HepG2 (cell line): ENCODE data around the gene MOGAT3. TPM values are rescaled to one million over a fixed set of nuclear protein-coding genes. Genes with fewer than 3 reads are reported as not detected.
A peak's percentile ranks its signal among the peaks of the same experiment; 100 is the strongest.

Source experiments
- CENPT ChIP-seq: sonication (generic); formaldehyde crosslinking; IDR thresholded peaks from 2 replicates; pipeline ENCODE4 v1.8.0; 2022; ENCODE audit warnings: low read depth, mild to moderate bottlenecking, moderate library complexity, missing genetic modification reagents
- HNF4G ChIP-seq, 2 experiments: sonication (generic) in 1 of 2; formaldehyde crosslinking in 1 of 2; IDR thresholded peaks; 2 replicates each; pipeline versions ENCODE4 v1.4.0 to v1.6.1; 2011 to 2020; ENCODE audit warnings: borderline replicate concordance in 2 of 2, low read depth in 2 of 2, mild to moderate bottlenecking in 2 of 2, low read length in 1 of 2, missing genetic modification reagents in 1 of 2, moderate library complexity in 1 of 2
- IKZF4 ChIP-seq: sonication (generic); formaldehyde crosslinking; IDR thresholded peaks from 2 replicates; pipeline ENCODE4 v1.5.1; 2020; ENCODE audit warnings: borderline replicate concordance, mild to moderate bottlenecking, low read depth, missing genetic modification reagents; ENCODE audit errors: not compliant biosample characterization
- KLF16 ChIP-seq, 2 experiments: sonication (generic) in 1 of 2; formaldehyde crosslinking in 1 of 2; IDR thresholded peaks; 2 replicates each; pipeline versions ENCODE4 v1.6.1 to v1.8.0; 2016 to 2023; ENCODE audit warnings: missing genetic modification reagents in 2 of 2, missing compliant biosample characterization in 1 of 2
- POLR2AphosphoS2 ChIP-seq: IDR thresholded peaks from 2 replicates; pipeline ENCODE4 v1.6.1; 2011; ENCODE audit warnings: low read depth, low read length, improper control_type of control experiment
- RNF2 ChIP-seq: fragments of 450-650 bp; conservative IDR thresholded peaks from 2 replicates; pipeline ENCODE4 v1.6.1; 2016; ENCODE audit warnings: low read depth
- SIX1 ChIP-seq: sonication (generic); formaldehyde crosslinking; IDR thresholded peaks from 2 replicates; pipeline ENCODE4 v1.4.0; 2020; ENCODE audit warnings: missing genetic modification reagents, borderline replicate concordance
- ZBTB21 ChIP-seq: sonication (generic); formaldehyde crosslinking; IDR thresholded peaks from 2 replicates; pipeline ENCODE4 v1.4.0; 2020; ENCODE audit warnings: missing genetic modification reagents
- ZBTB3 ChIP-seq: sonication (generic); formaldehyde crosslinking; IDR thresholded peaks from 2 replicates; pipeline ENCODE4 v1.4.0; 2020; ENCODE audit warnings: low read depth, mild to moderate bottlenecking, moderate library complexity, missing genetic modification reagents, borderline replicate concordance
- ZBTB43 ChIP-seq: sonication (generic); formaldehyde crosslinking; conservative IDR thresholded peaks from 2 replicates; pipeline ENCODE4 v1.4.0; 2020; ENCODE audit warnings: missing genetic modification reagents
- ZNF20 ChIP-seq: sonication (generic); formaldehyde crosslinking; IDR thresholded peaks from 2 replicates; pipeline ENCODE4 v1.4.0; 2020; ENCODE audit warnings: mild to moderate bottlenecking, moderate library complexity, missing genetic modification reagents
- ZNF446 ChIP-seq: sonication (generic); formaldehyde crosslinking; IDR thresholded peaks from 2 replicates; pipeline ENCODE4 v1.5.0; 2020; ENCODE audit warnings: mild to moderate bottlenecking, missing genetic modification reagents
- ZNF496 ChIP-seq: sonication (generic); formaldehyde crosslinking; IDR thresholded peaks from 2 replicates; pipeline ENCODE4 v1.8.1; 2023; ENCODE audit warnings: mild to moderate bottlenecking, moderate library complexity, missing genetic modification reagents; ENCODE audit not compliant: insufficient replicate concordance
- ZNF720 ChIP-seq: sonication (generic); formaldehyde crosslinking; IDR thresholded peaks from 2 replicates; pipeline ENCODE4 v1.4.0; 2020; ENCODE audit warnings: missing genetic modification reagents
- ZNF761 ChIP-seq: sonication (generic); formaldehyde crosslinking; conservative IDR thresholded peaks from 2 replicates; pipeline ENCODE4 v1.4.0; 2020; ENCODE audit warnings: mild to moderate bottlenecking, missing genetic modification reagents
- ZNF782 ChIP-seq: sonication (generic); formaldehyde crosslinking; IDR thresholded peaks from 2 replicates; pipeline ENCODE4 v1.4.0; 2020; ENCODE audit warnings: missing genetic modification reagents, mild to moderate bottlenecking, borderline replicate concordance
- ZNF816 ChIP-seq: sonication (generic); formaldehyde crosslinking; IDR thresholded peaks from 2 replicates; pipeline ENCODE4 v1.8.0; 2022; ENCODE audit warnings: missing genetic modification reagents, mild to moderate bottlenecking, borderline replicate concordance
- polyA plus RNA-seq, 8 experiments: library from polyadenylated mRNA; depleted of rRNA in 3 of 8; stranded (reverse) in 7 of 8; unstranded in 1 of 8; fragments of >200 nt; fragmentation: Illumina TruSeq in 4 of 8; extraction: Trizol in 4 of 8; gene quantifications; 2 replicates each; pipeline versions ENCODE4 v1.2.1 to v1.2.3, GENCODE V29; 2011 to 2016; ENCODE audit warnings: low read depth in 4 of 8, missing spikeins in 1 of 8, mixed read lengths in 1 of 8; ENCODE audit not compliant: insufficient read depth in 1 of 8
- total RNA-seq, 5 experiments: library from RNA; depleted of rRNA; stranded (reverse); fragments of >200 nt; fragmentation: Illumina TruSeq; extraction: Trizol; gene quantifications; 2 replicates each; pipeline ENCODE4 v1.2.3, GENCODE V29; 2016; ENCODE audit warnings: low read depth in 1 of 5
- TF ChIP-seq, protein P1 (sequence below): sonication (generic); formaldehyde crosslinking; IDR thresholded peaks from 2 replicates; pipeline ENCODE4 v1.9.0; 2021; ENCODE audit warnings: missing genetic modification reagents, mild to moderate bottlenecking, borderline replicate concordance
- TF ChIP-seq, protein P2 (sequence below): sonication (generic); formaldehyde crosslinking; IDR thresholded peaks from 2 replicates; pipeline ENCODE4 v1.5.0; 2020; ENCODE audit warnings: missing genetic modification reagents, mild to moderate bottlenecking, borderline replicate concordance
- TF ChIP-seq, protein P3 (sequence below): IDR thresholded peaks from 2 replicates; pipeline ENCODE4 v1.6.1; 2018; ENCODE audit warnings: missing genetic modification reagents
- TF ChIP-seq, protein P4 (sequence below): IDR thresholded peaks from 2 replicates; pipeline ENCODE4 v1.6.1; 2012; ENCODE audit warnings: low read depth, low read length, improper control_type of control experiment

The MOGAT3 gene
- total and polyA plus RNA-seq, 2 of the 13 experiments (the other 11 are each of a cell fraction or from before 2014, with no cell fraction given) = 22.5 to 30.5 TPM

DNA sequence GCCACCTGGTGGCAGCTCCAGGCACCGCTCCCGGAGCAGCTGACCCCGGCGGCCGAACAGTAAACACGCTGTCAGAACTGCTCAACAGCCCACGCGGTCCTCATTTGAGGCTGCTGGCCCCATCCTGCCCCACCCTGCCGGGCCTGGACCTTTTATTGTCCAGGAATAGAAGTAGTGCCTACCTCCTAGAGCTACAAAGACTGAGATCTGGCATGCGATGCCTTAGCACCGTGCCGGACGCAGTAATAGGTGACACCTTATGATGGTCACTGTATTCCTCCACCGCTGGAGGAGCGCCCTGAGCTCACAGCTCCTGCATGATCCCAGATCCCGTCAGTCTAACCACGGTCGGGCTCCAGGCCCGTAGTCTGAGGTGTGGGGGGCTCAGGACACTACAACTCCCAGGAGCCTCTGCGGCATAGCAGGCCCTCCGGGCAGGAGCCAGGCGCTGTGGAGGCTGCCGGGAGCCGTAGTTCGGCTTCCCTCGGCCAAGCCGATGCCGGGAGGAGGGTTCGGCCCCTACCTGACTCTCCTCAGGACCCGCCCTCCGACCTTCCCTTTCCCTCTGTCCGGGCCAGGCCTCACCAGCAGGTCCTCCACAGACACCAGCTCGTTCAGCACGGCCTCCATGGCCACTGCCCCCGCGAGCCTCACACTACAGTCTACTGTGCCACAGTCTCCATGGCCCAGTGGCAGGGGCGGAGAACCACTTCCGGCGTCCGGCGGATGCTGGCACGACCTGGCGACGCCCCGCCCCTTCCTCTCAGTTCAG is 43.7 kb upstream of the MOGAT3 start, which contains the start of gene FIS1 (continued):
- TF ChIP-seq ZBTB3 (no peak), ZNF782 (CRISPR knock-in tag) (no peak; the same call in 1 of the 2 replicates), SIX1 (CRISPR knock-in tag) (no peak), KLF16 (CRISPR knock-in tag; IDR thresholded peaks at IDR 0.05) (peak in 1 of 2 experiments; percentile 24; a peak in 2 of 4 replicates), CENPT (CRISPR knock-in tag) (no peak), ZNF816 (CRISPR knock-in tag) (no peak), ZBTB43 (CRISPR knock-in tag) (0 out of 2 replicates have a peak, but pooled peaks have one; percentile 38), ZBTB21 (CRISPR knock-in tag) (no peak), ZNF496 (CRISPR knock-in tag) (no peak), ZNF761 (CRISPR knock-in tag) (no peak), ZNF720 (no peak), POLR2AphosphoS2 (no peak), ZNF446 (CRISPR knock-in tag) (peak; percentile 86; the same call in 1 of the 2 replicates), RNF2 (0 out of 2 replicates have a peak, but pooled peaks have one; percentile 24), ZNF20 (CRISPR knock-in tag) (no peak), HNF4G (IDR thresholded peaks at IDR 0.05; ENCODE audit: borderline replicate concordance, low read depth, low read length) (no peak), HNF4G (CRISPR knock-in tag; IDR thresholded peaks at IDR 0.05; ENCODE audit: borderline replicate concordance, low read depth) (peak; percentile 63; the same call in 1 of the 2 replicates), IKZF4 (CRISPR knock-in tag) (peak; percentile 39)
- TF ChIP-seq, protein P1, sequence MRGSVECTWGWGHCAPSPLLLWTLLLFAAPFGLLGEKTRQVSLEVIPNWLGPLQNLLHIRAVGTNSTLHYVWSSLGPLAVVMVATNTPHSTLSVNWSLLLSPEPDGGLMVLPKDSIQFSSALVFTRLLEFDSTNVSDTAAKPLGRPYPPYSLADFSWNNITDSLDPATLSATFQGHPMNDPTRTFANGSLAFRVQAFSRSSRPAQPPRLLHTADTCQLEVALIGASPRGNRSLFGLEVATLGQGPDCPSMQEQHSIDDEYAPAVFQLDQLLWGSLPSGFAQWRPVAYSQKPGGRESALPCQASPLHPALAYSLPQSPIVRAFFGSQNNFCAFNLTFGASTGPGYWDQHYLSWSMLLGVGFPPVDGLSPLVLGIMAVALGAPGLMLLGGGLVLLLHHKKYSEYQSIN (CRISPR knock-in tag) = no peak
- TF ChIP-seq, protein P2, sequence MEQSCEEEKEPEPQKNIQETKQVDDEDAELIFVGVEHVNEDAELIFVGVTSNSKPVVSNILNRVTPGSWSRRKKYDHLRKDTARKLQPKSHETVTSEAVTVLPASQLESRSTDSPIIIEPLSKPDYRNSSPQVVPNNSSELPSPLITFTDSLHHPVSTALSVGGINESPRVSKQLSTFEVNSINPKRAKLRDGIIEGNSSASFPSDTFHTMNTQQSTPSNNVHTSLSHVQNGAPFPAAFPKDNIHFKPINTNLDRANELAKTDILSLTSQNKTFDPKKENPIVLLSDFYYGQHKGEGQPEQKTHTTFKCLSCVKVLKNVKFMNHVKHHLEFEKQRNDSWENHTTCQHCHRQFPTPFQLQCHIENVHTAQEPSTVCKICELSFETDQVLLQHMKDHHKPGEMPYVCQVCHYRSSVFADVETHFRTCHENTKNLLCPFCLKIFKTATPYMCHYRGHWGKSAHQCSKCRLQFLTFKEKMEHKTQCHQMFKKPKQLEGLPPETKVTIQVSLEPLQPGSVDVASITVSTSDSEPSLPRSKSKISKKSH (CRISPR knock-in tag) = peak; percentile 70
- TF ChIP-seq, protein P3, sequence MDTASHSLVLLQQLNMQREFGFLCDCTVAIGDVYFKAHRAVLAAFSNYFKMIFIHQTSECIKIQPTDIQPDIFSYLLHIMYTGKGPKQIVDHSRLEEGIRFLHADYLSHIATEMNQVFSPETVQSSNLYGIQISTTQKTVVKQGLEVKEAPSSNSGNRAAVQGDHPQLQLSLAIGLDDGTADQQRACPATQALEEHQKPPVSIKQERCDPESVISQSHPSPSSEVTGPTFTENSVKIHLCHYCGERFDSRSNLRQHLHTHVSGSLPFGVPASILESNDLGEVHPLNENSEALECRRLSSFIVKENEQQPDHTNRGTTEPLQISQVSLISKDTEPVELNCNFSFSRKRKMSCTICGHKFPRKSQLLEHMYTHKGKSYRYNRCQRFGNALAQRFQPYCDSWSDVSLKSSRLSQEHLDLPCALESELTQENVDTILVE (CRISPR knock-in tag) = no peak; the same call in 1 of the 2 replicates
- TF ChIP-seq, protein P4, sequence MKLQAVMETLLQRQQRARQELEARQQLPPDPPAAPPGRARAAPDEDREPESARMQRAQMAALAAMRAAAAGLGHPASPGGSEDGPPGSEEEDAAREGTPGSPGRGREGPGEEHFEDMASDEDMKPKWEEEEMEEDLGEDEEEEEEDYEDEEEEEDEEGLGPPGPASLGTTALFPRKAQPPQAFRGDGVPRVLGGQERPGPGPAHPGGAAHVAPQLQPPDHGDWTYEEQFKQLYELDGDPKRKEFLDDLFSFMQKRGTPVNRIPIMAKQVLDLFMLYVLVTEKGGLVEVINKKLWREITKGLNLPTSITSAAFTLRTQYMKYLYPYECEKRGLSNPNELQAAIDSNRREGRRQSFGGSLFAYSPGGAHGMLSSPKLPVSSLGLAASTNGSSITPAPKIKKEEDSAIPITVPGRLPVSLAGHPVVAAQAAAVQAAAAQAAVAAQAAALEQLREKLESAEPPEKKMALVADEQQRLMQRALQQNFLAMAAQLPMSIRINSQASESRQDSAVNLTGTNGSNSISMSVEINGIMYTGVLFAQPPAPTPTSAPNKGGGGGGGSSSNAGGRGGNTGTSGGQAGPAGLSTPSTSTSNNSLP = no peak
